GM12875 (cell line): ENCODE results near the gene HOXC6.
A peak's percentile ranks its signal among the peaks of the same experiment; 100 is the strongest.

Experiments
- H3K4me3 ChIP-seq: one replicate; pipeline ENCODE4 v1.5.1; 2011; ENCODE audit warnings: low read depth, low read length, control low read depth
- TF ChIP-seq, protein P1 (sequence below): IDR thresholded peaks from 2 replicates; pipeline ENCODE4 v1.5.1; 2011; ENCODE audit warnings: low read depth, mild to moderate bottlenecking, control low read depth, inconsistent platforms, low read length, moderate library complexity, borderline replicate concordance; ENCODE audit not compliant: insufficient read depth

Gene HOXC6

DNA sequence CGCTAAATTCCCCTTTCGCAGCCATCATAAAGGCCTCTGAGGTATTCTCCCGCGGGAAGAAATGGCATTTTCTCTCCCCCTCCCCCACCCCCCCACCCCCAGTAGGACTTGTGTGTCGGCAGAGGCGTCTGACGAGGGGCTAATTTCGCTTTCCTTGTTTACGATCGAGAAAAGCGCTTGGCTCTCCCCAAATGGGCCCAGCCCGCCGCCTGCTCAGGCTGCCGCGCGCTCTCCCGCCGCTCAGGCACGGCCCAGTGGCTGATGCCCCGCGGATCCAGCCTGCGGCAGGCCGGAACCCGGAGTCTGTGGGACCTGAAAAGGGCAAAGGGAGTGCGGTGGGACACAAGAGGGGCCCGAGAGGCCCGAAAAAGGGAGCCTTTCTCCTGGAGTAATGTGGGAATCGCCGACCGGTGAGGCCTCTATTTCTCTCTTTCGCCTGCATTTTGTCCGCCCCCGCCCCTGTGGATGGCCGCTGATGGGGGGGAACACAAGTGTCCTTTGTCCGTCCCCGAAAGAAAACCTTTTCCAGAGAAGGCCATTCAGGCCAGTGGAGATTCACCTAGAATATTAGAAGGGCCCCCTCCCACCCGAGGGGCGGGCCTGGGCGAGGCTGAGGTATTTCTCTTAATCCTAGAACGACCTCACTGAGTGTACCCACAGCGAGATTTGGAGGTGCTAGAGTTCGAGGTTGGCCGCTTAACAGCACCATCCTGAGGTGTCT lies 9.0 kb upstream of the HOXC6 start:
- H3K4me3 ChIP-seq, result no peak overlapping the region
- TF ChIP-seq, protein P1, sequence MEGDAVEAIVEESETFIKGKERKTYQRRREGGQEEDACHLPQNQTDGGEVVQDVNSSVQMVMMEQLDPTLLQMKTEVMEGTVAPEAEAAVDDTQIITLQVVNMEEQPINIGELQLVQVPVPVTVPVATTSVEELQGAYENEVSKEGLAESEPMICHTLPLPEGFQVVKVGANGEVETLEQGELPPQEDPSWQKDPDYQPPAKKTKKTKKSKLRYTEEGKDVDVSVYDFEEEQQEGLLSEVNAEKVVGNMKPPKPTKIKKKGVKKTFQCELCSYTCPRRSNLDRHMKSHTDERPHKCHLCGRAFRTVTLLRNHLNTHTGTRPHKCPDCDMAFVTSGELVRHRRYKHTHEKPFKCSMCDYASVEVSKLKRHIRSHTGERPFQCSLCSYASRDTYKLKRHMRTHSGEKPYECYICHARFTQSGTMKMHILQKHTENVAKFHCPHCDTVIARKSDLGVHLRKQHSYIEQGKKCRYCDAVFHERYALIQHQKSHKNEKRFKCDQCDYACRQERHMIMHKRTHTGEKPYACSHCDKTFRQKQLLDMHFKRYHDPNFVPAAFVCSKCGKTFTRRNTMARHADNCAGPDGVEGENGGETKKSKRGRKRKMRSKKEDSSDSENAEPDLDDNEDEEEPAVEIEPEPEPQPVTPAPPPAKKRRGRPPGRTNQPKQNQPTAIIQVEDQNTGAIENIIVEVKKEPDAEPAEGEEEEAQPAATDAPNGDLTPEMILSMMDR, result no peak

DNA sequence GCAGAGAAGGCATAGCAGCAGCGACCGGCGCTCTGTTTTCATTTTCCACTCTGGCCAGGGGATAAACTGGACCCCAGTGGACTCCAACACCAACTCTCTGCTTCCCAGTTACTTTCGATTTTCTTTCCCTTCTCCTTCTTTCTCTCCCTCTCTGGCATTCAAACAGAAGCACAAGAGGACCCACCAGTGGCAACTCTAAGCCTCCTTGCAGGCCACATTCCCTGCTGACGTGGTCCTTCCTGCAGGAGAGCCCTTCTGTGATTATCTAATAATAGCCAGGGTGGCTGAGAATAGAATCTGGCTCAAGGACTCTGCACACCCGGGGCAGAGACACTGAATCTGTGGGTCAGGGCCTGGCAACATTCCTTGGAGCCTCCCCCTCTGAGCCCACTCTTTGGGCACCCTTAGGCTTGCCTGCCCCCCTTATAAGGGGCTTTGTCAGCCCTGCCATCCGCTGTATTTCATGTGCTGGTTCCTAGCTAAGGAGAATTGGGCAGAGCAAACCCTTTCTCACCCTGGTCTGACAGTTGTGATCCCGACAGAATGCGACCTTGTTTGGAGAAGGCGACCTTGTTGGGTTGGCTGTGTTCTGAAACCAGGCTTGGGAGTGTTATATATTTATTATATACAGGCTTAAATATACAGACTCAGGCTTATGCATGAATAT lies 8.2 kb upstream of the HOXC6 start:
- TF ChIP-seq, protein P1, result no peak
- no peak overlapping the region for H3K4me3 ChIP-seq

DNA sequence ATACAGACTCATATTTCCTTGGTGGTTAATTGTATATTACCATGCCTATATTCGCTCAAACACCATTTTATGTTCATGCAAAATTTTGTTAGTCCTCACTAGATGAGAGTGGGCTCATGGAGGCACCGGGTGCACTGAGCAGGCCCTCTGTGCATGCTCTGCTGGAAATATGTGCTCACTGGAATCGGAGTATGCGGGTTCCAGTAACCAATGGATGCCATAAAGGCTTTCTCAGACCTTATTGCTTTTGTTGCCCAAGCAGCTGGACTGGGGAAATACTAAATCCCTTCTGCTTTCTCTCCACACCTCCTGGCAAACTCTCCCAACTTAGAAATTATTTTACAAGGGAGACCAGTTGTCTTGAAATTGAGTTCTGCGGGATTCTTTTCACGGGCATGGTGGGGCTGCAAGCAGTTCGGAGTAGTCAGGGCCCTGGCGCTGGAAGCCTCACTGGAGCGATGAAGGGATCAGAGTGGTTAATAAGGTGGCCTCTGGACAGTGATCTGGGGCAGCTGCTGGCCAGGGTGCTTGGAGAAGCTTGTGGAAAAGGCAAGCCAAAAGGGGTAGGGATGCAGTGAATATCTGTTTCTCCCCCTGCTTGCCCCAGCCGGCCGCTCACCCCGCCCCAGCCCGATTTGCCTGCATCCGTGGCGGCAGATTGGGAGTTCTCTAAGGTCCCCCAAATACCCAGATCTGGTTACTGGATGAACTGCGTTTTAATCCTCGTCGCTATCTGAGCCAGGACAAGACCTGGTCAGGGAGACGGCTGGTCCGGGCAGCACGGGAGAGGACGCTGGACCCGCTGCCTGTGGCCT lies 7.4 kb upstream of the HOXC6 start:
- H3K4me3 ChIP-seq, result no peak overlapping the region

DNA sequence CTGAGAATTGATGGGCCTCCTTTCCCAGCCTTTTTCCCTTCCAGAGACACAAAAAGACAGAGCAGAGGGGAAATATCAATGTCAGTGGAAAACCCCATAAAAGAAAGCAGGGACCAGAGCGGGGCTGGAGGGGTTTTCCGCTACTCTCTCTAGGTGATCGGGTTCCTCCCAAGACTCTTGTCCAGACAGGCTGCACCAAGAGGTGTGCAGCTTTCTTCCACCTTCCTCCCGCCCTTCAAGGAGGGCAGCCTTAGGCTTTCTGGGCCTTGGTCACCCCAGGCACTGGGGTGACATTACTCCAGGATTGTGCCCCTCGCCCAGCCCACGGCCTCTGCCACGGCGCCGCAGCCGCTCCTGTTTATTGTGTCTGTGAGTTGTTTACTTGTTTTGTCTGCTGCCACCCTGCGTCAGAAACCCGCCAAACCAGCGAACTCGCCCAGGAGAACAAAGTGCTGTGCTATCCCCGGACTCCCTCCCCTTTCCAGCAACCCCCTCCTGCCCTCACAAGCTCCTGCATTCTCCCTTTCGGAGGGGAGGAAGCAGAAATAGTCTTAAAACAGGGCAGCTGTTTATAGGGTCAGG lies 6.7 kb upstream of the HOXC6 start:
- TF ChIP-seq, protein P1, result peak; percentile 51
- H3K4me3 ChIP-seq, result peak overlapping the region; percentile 11

More for the DNA sequence above, 7.4 kb upstream of the HOXC6 start:
- TF ChIP-seq, protein P1, result no peak

DNA sequence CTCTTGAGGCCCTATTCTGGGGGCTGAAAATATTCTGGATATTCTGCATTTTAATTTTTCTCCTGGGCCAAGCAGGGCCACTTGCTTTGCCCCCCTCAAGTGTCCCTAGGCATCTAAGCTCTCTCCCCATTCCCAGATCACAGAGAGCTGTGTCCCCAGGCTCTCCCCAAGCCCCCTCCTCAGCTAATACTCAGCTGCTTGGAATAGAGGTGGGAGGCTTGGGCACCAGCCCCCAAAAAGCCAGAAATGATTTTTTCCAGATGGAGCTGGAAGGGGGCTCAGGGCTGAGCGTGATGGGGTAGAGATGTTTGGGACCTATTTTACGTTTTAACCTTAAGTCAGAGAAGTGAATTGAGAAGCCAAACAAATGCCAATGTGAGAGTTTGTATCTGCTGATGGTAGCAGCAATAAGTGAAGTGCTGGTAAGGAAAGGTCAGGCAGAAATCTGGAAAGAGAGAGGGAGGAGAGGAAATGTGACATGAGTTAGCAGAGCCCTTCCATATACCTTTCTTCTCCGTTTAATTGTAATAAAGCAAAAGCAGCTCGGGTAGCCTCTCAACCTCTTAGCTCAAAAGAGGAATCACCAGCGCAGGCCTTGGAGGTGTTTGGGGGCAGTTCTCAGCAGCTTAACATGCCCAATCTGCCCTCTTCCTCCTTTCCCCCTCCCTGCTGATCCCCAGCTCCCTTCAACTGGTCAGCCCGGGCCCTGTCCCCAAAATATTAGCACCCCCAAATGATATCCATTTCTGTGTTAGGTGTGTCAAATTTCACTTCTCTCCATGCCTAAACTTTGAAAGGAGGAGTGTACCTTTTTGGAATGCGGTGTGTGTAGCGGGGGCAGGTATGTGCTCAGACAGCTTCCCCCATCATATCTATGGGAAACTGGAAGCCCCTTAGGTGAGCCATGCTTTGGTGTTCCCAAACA lies 5.0 kb upstream of the HOXC6 start:
- TF ChIP-seq, protein P1, result no peak

DNA sequence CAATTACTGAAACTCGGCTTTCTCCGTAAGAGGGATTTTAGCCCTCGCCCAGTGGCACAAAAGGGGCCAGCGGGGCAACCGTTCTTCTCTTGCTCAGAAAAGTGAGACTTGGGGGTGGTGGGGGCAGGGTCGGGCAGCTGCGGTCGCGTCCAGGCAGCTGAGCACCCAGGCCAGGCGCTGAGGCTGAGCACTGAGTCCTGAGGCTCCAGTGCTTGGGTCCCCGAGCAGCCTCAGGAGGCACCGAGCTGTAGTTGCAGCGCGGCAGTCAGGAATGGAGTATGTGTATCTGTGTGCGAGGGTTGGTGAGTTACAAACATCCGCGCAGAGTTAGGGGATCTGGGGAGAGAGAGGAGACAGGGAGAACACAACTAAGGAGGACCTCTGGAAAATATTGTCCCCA lies 4.1 kb upstream of the HOXC6 start:
- H3K4me3 ChIP-seq, result no peak overlapping the region
- TF ChIP-seq, protein P1, result no peak

More for the DNA sequence above, 5.0 kb upstream of the HOXC6 start:
- no peak overlapping the region for H3K4me3 ChIP-seq
